ENCODE results near the gene ITGB6. TPM values are rescaled to one million over a fixed set of nuclear protein-coding genes. Genes with fewer than 3 reads are reported as not detected.

The ITGB6 gene
- total RNA-seq, 1 donor from 2014 or later, result not detected

- Histone ChIP-seq H3K27ac (no peak overlapping the region), H3K36me3 (no peaks in the 10 kb centered on the region), H3K9me3 (no peaks in the 10 kb centered on the region), H3K27me3 (no peaks in the 10 kb centered on the region), H3K4me1 (no peaks in the 10 kb centered on the region), H3K4me3 (no peak overlapping the region)
- DNase-seq (ENCODE audit: low spot score in 2 of 2), result no peak
- no peak for TF ChIP-seq CTCF (IDR thresholded peaks at IDR 0.05)
- intact Hi-C loops (cut with DNase I), result no loop called here
Measured at GRCh38 chr2:160108646-160109045, 91.4 kb downstream of the ITGB6 start.

GRCh38 chr2:160105366-160105765, 94.7 kb downstream of the ITGB6 start:
- intact Hi-C loops (cut with DNase I), result no loop called here
- no peaks in the 10 kb centered on the region for H3K9me3 ChIP-seq
- no peak for DNase-seq (ENCODE audit: low spot score in 2 of 2)

GRCh38 chr2:160104115-160104514, 96.0 kb downstream of the ITGB6 start:
- Histone ChIP-seq H3K4me3 (no peak overlapping the region), H3K4me1 (no peaks in the 10 kb centered on the region), H3K9me3 (no peaks in the 10 kb centered on the region), H3K27ac (no peak overlapping the region), H3K36me3 (no peaks in the 10 kb centered on the region), H3K27me3 (no peaks in the 10 kb centered on the region)
- DNase-seq (ENCODE audit: low spot score in 2 of 2), result no peak
- intact Hi-C loops (cut with DNase I), result no loop called here
- no peak for TF ChIP-seq CTCF (IDR thresholded peaks at IDR 0.05)

More at GRCh38 chr2:160105366-160105765, 94.7 kb downstream of the ITGB6 start:
- Histone ChIP-seq H3K4me1 (no peaks in the 10 kb centered on the region), H3K36me3 (no peaks in the 10 kb centered on the region), H3K27me3 (no peaks in the 10 kb centered on the region), H3K27ac (no peak overlapping the region), H3K4me3 (no peak overlapping the region)
- no peak for TF ChIP-seq CTCF (IDR thresholded peaks at IDR 0.05)

GRCh38 chr2:160097326-160097725, 102.7 kb downstream of the ITGB6 start:
- Histone ChIP-seq H3K27ac (no peak overlapping the region), H3K4me3 (no peak overlapping the region), H3K4me1 (no peaks in the 10 kb centered on the region), H3K36me3 (no peaks in the 10 kb centered on the region), H3K9me3 (peaks cover 0 to 8% of the 10 kb centered on the region in 2 donors), H3K27me3 (no peaks in the 10 kb centered on the region)
- no peak for TF ChIP-seq CTCF (IDR thresholded peaks at IDR 0.05)
- no peak for DNase-seq (ENCODE audit: low spot score in 2 of 2)
- intact Hi-C loops (cut with DNase I), result no loop called here

GRCh38 chr2:160096409-160096808, 103.7 kb downstream of the ITGB6 start:
- H3K4me3 ChIP-seq, result no peak overlapping the region
- no peak for DNase-seq (ENCODE audit: low spot score in 2 of 2)
- no peak overlapping the region for H3K27ac ChIP-seq
- H3K36me3 ChIP-seq, result no peaks in the 10 kb centered on the region
- H3K27me3 ChIP-seq, result no peaks in the 10 kb centered on the region
- intact Hi-C loops (cut with DNase I), result no loop called here
- peaks cover 0 to 8% of the 10 kb centered on the region in 2 donors for H3K9me3 ChIP-seq
- H3K4me1 ChIP-seq, result no peaks in the 10 kb centered on the region
- no peak for TF ChIP-seq CTCF (IDR thresholded peaks at IDR 0.05)

- intact Hi-C loops (cut with DNase I), result no loop called here
- Histone ChIP-seq H3K27ac (no peak overlapping the region), H3K36me3 (no peaks in the 10 kb centered on the region), H3K4me1 (no peaks in the 10 kb centered on the region), H3K4me3 (no peak overlapping the region), H3K9me3 (peaks cover 21 to 45% of the 10 kb centered on the region in 2 donors), H3K27me3 (no peaks in the 10 kb centered on the region)
- DNase-seq (ENCODE audit: low spot score in 2 of 2), result no peak
- no peak for TF ChIP-seq CTCF (IDR thresholded peaks at IDR 0.05)
Measured at GRCh38 chr2:160092445-160092844, 107.6 kb downstream of the ITGB6 start.
